ENCODE results near the gene C19orf73.

- TF ChIP-seq YY1 (IDR thresholded peaks at IDR 0.05; ENCODE audit: insufficient read depth, insufficient read length) (no peak), ZNF274 (IDR thresholded peaks at IDR 0.05; ENCODE audit: low read depth, low read length) (no peak)
Observed at GRCh38 chr19:49084206-49085019, 34.5 kb downstream of the C19orf73 start.

Data from NT2/D1 (cell line).